Measurements from ENCODE around the gene MAPK8IP3. TPM values are rescaled to one million over a fixed set of nuclear protein-coding genes. Genes with fewer than 3 reads are reported as not detected.
A peak's percentile ranks its signal among the peaks of the same experiment; 100 is the strongest.

The MAPK8IP3 gene
- total RNA-seq, 1 experiment from 2014 or later: 41.1 TPM

DNA sequence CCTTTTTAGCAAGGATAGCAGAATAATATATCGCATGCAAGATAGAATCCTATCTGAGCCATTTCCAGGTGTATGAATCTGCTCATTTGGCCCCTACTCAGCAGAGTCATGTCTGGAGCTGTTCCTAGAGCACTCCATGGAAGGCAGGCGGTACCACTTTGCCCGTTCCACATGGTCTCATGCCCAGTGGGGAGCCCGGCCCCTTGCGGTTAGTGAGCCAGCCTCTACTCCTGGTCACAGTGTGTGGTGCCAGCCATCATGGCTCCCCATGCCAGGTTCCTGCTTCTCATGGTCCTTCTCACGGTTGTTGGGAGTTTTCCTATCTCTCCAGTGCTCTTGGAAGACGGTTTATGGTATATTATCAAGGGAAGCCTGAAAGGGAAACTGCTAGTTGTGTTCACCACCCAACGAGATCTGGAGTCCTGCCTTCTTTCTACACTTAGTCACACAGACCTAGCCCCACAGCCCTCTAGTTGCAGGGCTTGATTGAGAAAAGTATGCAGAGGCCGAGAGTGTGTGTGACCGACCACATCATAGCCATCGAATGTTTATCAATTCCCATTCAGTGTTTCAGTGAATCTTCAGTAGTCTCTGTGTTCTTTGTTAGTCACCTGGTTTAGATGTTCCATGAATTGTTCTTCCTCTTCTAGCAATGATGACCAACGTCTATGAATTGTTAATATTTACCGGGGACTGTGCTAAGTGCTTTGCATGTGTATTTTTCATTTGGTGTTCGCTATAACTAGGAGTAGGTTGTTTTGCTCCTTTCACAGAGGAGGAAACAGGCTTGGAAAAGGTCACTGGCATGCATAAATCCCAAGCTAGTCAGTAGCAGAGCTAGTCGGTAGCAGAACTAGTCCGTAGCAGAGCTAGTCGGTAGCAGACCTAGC lies 18.3 kb upstream of the MAPK8IP3 start:
- intact Hi-C loops (cut with micrococcal nuclease): no loop called here
- TF ChIP-seq EZH2phosphoT487 (IDR thresholded peaks at IDR 0.05; ENCODE audit: borderline replicate concordance, low read length): no peak
- TF ChIP-seq, protein P1, sequence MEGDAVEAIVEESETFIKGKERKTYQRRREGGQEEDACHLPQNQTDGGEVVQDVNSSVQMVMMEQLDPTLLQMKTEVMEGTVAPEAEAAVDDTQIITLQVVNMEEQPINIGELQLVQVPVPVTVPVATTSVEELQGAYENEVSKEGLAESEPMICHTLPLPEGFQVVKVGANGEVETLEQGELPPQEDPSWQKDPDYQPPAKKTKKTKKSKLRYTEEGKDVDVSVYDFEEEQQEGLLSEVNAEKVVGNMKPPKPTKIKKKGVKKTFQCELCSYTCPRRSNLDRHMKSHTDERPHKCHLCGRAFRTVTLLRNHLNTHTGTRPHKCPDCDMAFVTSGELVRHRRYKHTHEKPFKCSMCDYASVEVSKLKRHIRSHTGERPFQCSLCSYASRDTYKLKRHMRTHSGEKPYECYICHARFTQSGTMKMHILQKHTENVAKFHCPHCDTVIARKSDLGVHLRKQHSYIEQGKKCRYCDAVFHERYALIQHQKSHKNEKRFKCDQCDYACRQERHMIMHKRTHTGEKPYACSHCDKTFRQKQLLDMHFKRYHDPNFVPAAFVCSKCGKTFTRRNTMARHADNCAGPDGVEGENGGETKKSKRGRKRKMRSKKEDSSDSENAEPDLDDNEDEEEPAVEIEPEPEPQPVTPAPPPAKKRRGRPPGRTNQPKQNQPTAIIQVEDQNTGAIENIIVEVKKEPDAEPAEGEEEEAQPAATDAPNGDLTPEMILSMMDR (conservative IDR thresholded peaks at IDR 0.05; ENCODE audit: low read depth, low read length): no peak
- Histone ChIP-seq H2AFZ (ENCODE audit: low read length) (no peak overlapping the region), H3K9ac (ENCODE audit: low read length) (peak overlapping the region; percentile 72), H3K4me3 (ENCODE audit: low read length) (peak overlapping the region; percentile 31), H3K27me3 (ENCODE audit: low read length) (no peaks in the 10 kb centered on the region), H3K9me3 (ENCODE audit: low read length) (no peaks in the 10 kb centered on the region), H3K27ac (ENCODE audit: low read length) (peak overlapping the region; percentile 95), H4K20me1 (ENCODE audit: low read length) (no peaks in the 10 kb centered on the region), H3K36me3 (ENCODE audit: low read depth, low read length) (peaks cover 49% of the 10 kb centered on the region), H3F3A (ENCODE audit: low read length, unreplicated experiment) (peaks cover 24% of the 10 kb centered on the region), H3K79me2 (ENCODE audit: low read length) (peaks cover 81% of the 10 kb centered on the region), H3K9me2 (replicated peaks; ENCODE audit: low read length) (no peaks in the 10 kb centered on the region), H3K4me2 (ENCODE audit: low read length) (peak overlapping the region; percentile 75), H3K4me1 (ENCODE audit: insufficient read depth, low read length) (peaks cover 64% of the 10 kb centered on the region)
- ATAC-seq (no peak), DNase-seq (peak; percentile 52)
- BruUV-seq (replicated peaks): no TSS peak
- ChIA-PET POLR2A (ENCODE audit: unreplicated experiment) (no interaction called here), CTCF (no interaction called here)

DNA sequence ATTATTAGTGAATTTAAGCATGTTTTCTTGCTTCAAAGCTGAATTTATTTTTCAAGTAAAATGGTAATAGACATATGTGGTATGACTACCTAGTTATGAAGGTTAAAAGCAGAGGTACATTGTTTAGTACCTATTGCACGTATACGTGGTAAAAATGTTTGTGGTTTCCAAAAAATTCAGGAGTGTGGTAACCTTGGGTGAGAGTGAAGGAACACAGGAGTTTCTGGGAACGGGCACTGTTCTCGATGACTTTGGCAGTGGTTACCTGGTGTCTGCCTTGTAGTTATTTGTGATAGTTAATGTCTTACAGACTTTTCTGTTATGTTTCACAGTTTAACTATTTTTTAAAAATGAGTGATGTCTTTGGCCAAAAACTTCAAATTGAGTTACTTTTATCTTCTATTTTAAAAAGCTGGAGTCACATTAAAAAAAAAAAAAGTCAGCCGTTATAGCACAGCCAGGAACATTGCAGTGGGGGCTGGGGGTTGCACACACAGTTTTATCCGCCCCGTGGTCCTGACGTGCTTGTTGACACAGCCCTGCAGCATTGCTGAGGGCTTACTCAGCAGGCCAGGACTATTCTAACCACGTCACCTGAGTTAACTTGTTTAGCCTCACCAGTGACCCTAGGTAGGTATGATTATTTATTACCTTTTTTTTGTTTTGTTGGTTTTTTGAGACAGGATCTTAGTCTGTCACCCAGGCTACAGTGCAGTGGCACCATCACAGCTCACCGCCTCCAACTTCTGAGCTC lies 17.0 kb upstream of the MAPK8IP3 start:
- Histone ChIP-seq H3K9me3 (ENCODE audit: low read length) (no peaks in the 10 kb centered on the region), H3K79me2 (ENCODE audit: low read length) (peaks cover 81% of the 10 kb centered on the region), H3K4me2 (ENCODE audit: low read length) (peak overlapping the region; percentile 75), H3F3A (ENCODE audit: low read length, unreplicated experiment) (peaks cover 24% of the 10 kb centered on the region), H3K36me3 (ENCODE audit: low read depth, low read length) (peaks cover 55% of the 10 kb centered on the region), H3K9ac (ENCODE audit: low read length) (peak overlapping the region; percentile 72), H2AFZ (ENCODE audit: low read length) (no peak overlapping the region), H3K9me2 (replicated peaks; ENCODE audit: low read length) (no peaks in the 10 kb centered on the region), H3K27me3 (ENCODE audit: low read length) (no peaks in the 10 kb centered on the region), H3K4me1 (ENCODE audit: insufficient read depth, low read length) (peaks cover 67% of the 10 kb centered on the region), H4K20me1 (ENCODE audit: low read length) (no peaks in the 10 kb centered on the region), H3K27ac (ENCODE audit: low read length) (peak overlapping the region; percentile 95), H3K4me3 (ENCODE audit: low read length) (peak overlapping the region; percentile 31)
- TSS peak; percentile 74 for BruUV-seq (replicated peaks)
- DNase-seq (peak; percentile 95), ATAC-seq (peak; percentile 83)
- intact Hi-C loops (cut with micrococcal nuclease): loop anchor here (1.0 kb wide), 1 partner anchor 9 kb away; no protein-coding TSS in a partner anchor
- ChIA-PET POLR2A (ENCODE audit: unreplicated experiment) (interaction anchor here (0.6 kb wide), 1 partner anchor 17 kb away, joined by 3 read pairs; the partner anchor contains the start of gene MAPK8IP3), CTCF (interaction anchor here (0.5 to 0.6 kb wide), 3 partner anchors 11 to 78 kb away, joined by 3 to 12 read pairs (median 3); partner anchors contain the start of gene JPT2)
- TF ChIP-seq EZH2 (IDR thresholded peaks at IDR 0.05; ENCODE audit: low read length, unreplicated experiment) (no peak), EZH2phosphoT487 (IDR thresholded peaks at IDR 0.05; ENCODE audit: borderline replicate concordance, low read length) (no peak)
- TF ChIP-seq, protein P1 (conservative IDR thresholded peaks at IDR 0.05; ENCODE audit: low read depth, low read length): no peak
